Mesothelial cell of epicardium (in vitro differentiated cells): ENCODE measurements around the gene TRAPPC2L. TPM values are rescaled to one million over a fixed set of nuclear protein-coding genes. Genes with fewer than 3 reads are reported as not detected.

Experiments
- DNase-seq, 2 experiments: peaks; one replicate each; pipeline ENCODE4 v3.0.0; 2021; ENCODE audit warnings: low spot score in 2 of 2; ENCODE audit not compliant: unreplicated experiment in 2 of 2
- H3K27ac Mint-ChIP-seq: 2 replicates; pipeline ENCODE4 v1.8.0; 2021; ENCODE audit warnings: mixed read lengths
- H3K27me3 Mint-ChIP-seq: 2 replicates; pipeline ENCODE4 v1.8.0; 2021; ENCODE audit warnings: low read depth, mixed read lengths
- H3K36me3 Mint-ChIP-seq: 2 replicates; pipeline ENCODE4 v1.8.0; 2021; ENCODE audit warnings: mixed read lengths
- H3K4me1 Mint-ChIP-seq: 2 replicates; pipeline ENCODE4 v1.8.0; 2021; ENCODE audit warnings: mixed read lengths
- H3K4me3 Mint-ChIP-seq: 2 replicates; pipeline ENCODE4 v1.8.0; 2021; ENCODE audit warnings: mild to moderate bottlenecking, moderate library complexity, mixed read lengths
- H3K9me3 Mint-ChIP-seq: 2 replicates; pipeline ENCODE4 v1.8.0; 2021; ENCODE audit warnings: mixed read lengths
- CTCF ChIP-seq: fragments of 200-600 bp; sonication (generic); IDR thresholded peaks from one replicate; pipeline ENCODE4 v1.5.0; 2021; ENCODE audit warnings: antibody characterized with exemption; ENCODE audit not compliant: unreplicated experiment
- total RNA-seq: library from RNA; stranded (reverse); gene quantifications from 3 replicates; pipeline ENCODE4 v1.2.1, GENCODE V29; 2021

TRAPPC2L gene
- total RNA-seq, 1 donor from 2014 or later: 96.3 TPM

GRCh38 chr16:88817785-88818574 is 38.9 kb upstream of the TRAPPC2L start:
- TF ChIP-seq CTCF: no peak
- H3K27me3 Mint-ChIP-seq: no peaks in the 10 kb centered on the region
- H3K36me3 Mint-ChIP-seq: peaks cover 4% of the 10 kb centered on the region
- no peak overlapping the region for H3K4me3 Mint-ChIP-seq
- H3K27ac Mint-ChIP-seq: no peak overlapping the region
- H3K9me3 Mint-ChIP-seq: no peaks in the 10 kb centered on the region
- DNase-seq: no peak
- no peaks in the 10 kb centered on the region for H3K4me1 Mint-ChIP-seq

GRCh38 chr16:88818575-88818874 is 38.4 kb upstream of the TRAPPC2L start:
- no peak for DNase-seq
- no peaks in the 10 kb centered on the region for H3K9me3 Mint-ChIP-seq
- no peak for TF ChIP-seq CTCF
- H3K36me3 Mint-ChIP-seq: peaks cover 6% of the 10 kb centered on the region
- H3K4me1 Mint-ChIP-seq: no peaks in the 10 kb centered on the region
- H3K4me3 Mint-ChIP-seq: no peak overlapping the region
- no peak overlapping the region for H3K27ac Mint-ChIP-seq
- no peaks in the 10 kb centered on the region for H3K27me3 Mint-ChIP-seq

- no peak for DNase-seq
- H3K4me3 Mint-ChIP-seq: no peak overlapping the region
- H3K27ac Mint-ChIP-seq: no peak overlapping the region
- peaks cover 8% of the 10 kb centered on the region for H3K36me3 Mint-ChIP-seq
- H3K9me3 Mint-ChIP-seq: no peaks in the 10 kb centered on the region
- no peaks in the 10 kb centered on the region for H3K27me3 Mint-ChIP-seq
- TF ChIP-seq CTCF: no peak
- no peaks in the 10 kb centered on the region for H3K4me1 Mint-ChIP-seq
These were observed 37.8 kb upstream of the TRAPPC2L start for GRCh38 chr16:88819126-88819525.

- Mint-ChIP-seq H3K4me1 (no peaks in the 10 kb centered on the region), H3K27me3 (no peaks in the 10 kb centered on the region), H3K27ac (no peak overlapping the region), H3K36me3 (peaks cover 8% of the 10 kb centered on the region), H3K4me3 (no peak overlapping the region), H3K9me3 (no peaks in the 10 kb centered on the region)
- DNase-seq: no peak
- no peak for TF ChIP-seq CTCF
These were observed 36.4 kb upstream of the TRAPPC2L start for GRCh38 chr16:88820385-88821025.

GRCh38 chr16:88821168-88821850 is 35.6 kb upstream of the TRAPPC2L start:
- H3K36me3 Mint-ChIP-seq: peaks cover 8% of the 10 kb centered on the region
- DNase-seq: no peak
- no peaks in the 10 kb centered on the region for H3K9me3 Mint-ChIP-seq
- no peaks in the 10 kb centered on the region for H3K27me3 Mint-ChIP-seq
- no peak for TF ChIP-seq CTCF
- H3K4me1 Mint-ChIP-seq: no peaks in the 10 kb centered on the region
- H3K4me3 Mint-ChIP-seq: no peak overlapping the region
- no peak overlapping the region for H3K27ac Mint-ChIP-seq
